GM12891 (cell line): ENCODE measurements around the gene RHO.

Experiments used
- PAX5 ChIP-seq: IDR thresholded peaks from 2 replicates; pipeline ENCODE4 v1.6.1; 2011; ENCODE audit warnings: low read length, moderate library complexity, mild to moderate bottlenecking; ENCODE audit not compliant: insufficient read depth, severe bottlenecking
- POLR2A ChIP-seq: IDR thresholded peaks from 2 replicates; pipeline ENCODE4 v1.6.1; 2011; ENCODE audit warnings: low read depth, low read length, control low read depth
- POLR2AphosphoS5 ChIP-seq: IDR thresholded peaks from 2 replicates; pipeline ENCODE4 v1.6.1; 2011; ENCODE audit warnings: low read depth, low read length, control low read depth
- POU2F2 ChIP-seq: IDR thresholded peaks from 2 replicates; pipeline ENCODE4 v1.6.1; 2011; ENCODE audit warnings: low read depth, mild to moderate bottlenecking, control low read depth, low read length, moderate library complexity
- TAF1 ChIP-seq: IDR thresholded peaks from 2 replicates; pipeline ENCODE4 v1.6.1; 2011; ENCODE audit warnings: low read depth, low read length, control low read depth

GRCh38 chr3:129558081-129558771 lies 29.8 kb downstream of the RHO start:
- no peak for TF ChIP-seq POLR2AphosphoS5
- no peak for TF ChIP-seq POLR2A
- TF ChIP-seq TAF1, result no peak
- no peak for TF ChIP-seq PAX5
- TF ChIP-seq POU2F2, result no peak
